K562 (cell line): Measurements from ENCODE around the gene WDFY2.

Experiments
- EZH2 ChIP-seq: IDR thresholded peaks from 2 replicates; pipeline ENCODE4 v1.6.1; 2012; ENCODE audit warnings: low read depth, mild to moderate bottlenecking, inconsistent platforms, low read length, borderline replicate concordance
- FOXM1 ChIP-seq, 2 experiments: fragments of 450-650 bp in 1 of 2; sonication (generic) in 1 of 2; formaldehyde crosslinking in 1 of 2; IDR thresholded peaks; 2 replicates each; pipeline versions ENCODE4 v1.6.1 to v1.9.0; 2017 to 2022; ENCODE audit warnings: low read depth in 2 of 2, mild to moderate bottlenecking in 2 of 2, missing genetic modification reagents in 1 of 2, moderate library complexity in 1 of 2
- KAT2B ChIP-seq: IDR thresholded peaks from one replicate; pipeline ENCODE4 v1.6.1; 2012; ENCODE audit warnings: low read depth, mild to moderate bottlenecking, control low read depth, inconsistent platforms, low read length, moderate library complexity
- POLR2A ChIP-seq: fragments of 450-650 bp; conservative IDR thresholded peaks from 2 replicates; pipeline ENCODE4 v1.6.1; 2016
- ZZZ3 ChIP-seq: fragments of 450-650 bp; IDR thresholded peaks from 2 replicates; pipeline ENCODE4 v1.6.1; 2016; ENCODE audit warnings: antibody characterized with exemption, mild to moderate bottlenecking, moderate library complexity
- TF ChIP-seq, protein P1 (sequence below): fragments of 450-650 bp; IDR thresholded peaks from 2 replicates; pipeline ENCODE4 v1.6.1; 2016
- TF ChIP-seq, protein P2 (sequence below), 3 experiments: IDR thresholded peaks in 2 of 3; conservative IDR thresholded peaks in 1 of 3; 2 replicates each; pipeline ENCODE4 v1.5.1; 2011 to 2012; ENCODE audit warnings: low read length in 3 of 3, mild to moderate bottlenecking in 3 of 3, control low read depth in 2 of 3, improper control_type of control experiment in 1 of 3, inconsistent platforms in 1 of 3, low read depth in 1 of 3, mixed read lengths in 1 of 3, moderate library complexity in 1 of 3; ENCODE audit not compliant: insufficient read depth in 2 of 3

DNA sequence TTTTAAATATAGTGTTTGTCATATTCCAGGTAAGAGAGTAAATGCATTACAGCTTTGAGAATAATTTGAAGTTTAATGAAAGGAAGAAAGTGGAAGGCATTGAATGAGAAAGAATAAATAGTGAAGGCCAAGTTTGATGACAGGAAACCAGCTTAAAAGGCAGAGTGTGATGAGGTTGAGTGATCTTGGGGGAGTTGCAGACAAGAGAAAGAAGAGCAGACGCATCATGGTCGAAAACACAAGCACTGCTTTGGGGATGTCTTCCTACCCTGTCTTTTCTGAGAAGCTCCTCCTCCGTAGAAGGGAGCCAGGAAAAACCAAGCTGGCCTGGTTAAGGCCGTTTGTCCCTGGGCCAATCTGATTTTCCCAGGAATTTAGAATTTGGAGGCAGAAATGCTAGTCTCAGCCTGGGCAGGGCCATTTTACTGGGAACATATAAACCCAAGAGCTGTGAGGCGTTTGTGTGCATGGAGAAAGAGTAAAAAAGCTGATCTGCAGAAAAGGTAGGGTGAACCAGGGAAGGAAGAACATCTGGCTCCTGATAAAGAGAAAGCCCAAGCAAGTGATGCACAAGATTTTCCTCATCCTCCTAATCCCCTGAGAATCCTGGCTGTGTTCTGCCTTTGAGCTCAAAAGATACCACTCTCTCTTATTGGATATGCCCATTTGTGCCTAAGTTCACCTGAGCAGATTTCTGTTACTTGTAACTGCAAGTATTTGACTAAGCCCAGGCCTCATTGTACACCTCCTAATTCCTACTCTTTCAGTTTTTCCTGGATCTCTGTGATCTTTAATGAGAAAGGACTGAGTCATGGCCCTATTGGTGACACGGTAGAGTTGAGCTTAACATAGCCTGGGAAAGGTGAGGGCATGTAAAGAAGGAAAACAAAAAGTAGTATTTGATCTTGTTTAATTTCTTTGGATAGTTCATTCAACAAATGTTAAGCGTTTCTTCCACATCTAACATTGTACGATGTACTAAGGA, 80.0 kb downstream of the WDFY2 start:
- no peak for TF ChIP-seq EZH2
- no peak for TF ChIP-seq KAT2B
- no peak for TF ChIP-seq FOXM1 (IDR thresholded peaks at IDR 0.05; ENCODE audit: low read depth)
- no peak for TF ChIP-seq FOXM1 (CRISPR knock-in tag; IDR thresholded peaks at IDR 0.05; ENCODE audit: low read depth)
- no peak for TF ChIP-seq POLR2A
- no peak for TF ChIP-seq ZZZ3
- TF ChIP-seq, protein P1, sequence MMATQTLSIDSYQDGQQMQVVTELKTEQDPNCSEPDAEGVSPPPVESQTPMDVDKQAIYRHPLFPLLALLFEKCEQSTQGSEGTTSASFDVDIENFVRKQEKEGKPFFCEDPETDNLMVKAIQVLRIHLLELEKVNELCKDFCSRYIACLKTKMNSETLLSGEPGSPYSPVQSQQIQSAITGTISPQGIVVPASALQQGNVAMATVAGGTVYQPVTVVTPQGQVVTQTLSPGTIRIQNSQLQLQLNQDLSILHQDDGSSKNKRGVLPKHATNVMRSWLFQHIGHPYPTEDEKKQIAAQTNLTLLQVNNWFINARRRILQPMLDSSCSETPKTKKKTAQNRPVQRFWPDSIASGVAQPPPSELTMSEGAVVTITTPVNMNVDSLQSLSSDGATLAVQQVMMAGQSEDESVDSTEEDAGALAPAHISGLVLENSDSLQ: no peak
- TF ChIP-seq, protein P2, sequence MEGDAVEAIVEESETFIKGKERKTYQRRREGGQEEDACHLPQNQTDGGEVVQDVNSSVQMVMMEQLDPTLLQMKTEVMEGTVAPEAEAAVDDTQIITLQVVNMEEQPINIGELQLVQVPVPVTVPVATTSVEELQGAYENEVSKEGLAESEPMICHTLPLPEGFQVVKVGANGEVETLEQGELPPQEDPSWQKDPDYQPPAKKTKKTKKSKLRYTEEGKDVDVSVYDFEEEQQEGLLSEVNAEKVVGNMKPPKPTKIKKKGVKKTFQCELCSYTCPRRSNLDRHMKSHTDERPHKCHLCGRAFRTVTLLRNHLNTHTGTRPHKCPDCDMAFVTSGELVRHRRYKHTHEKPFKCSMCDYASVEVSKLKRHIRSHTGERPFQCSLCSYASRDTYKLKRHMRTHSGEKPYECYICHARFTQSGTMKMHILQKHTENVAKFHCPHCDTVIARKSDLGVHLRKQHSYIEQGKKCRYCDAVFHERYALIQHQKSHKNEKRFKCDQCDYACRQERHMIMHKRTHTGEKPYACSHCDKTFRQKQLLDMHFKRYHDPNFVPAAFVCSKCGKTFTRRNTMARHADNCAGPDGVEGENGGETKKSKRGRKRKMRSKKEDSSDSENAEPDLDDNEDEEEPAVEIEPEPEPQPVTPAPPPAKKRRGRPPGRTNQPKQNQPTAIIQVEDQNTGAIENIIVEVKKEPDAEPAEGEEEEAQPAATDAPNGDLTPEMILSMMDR (IDR thresholded peaks at IDR 0.05 in 2 of 3, conservative IDR thresholded peaks at IDR 0.05 in 1 of 3; ENCODE audit: insufficient read depth in 2 of 3, low read depth in 1 of 3, low read length in 3 of 3): no peak
